T-cell (primary cell): ENCODE measurements around the gene MAPKAPK2. TPM values are rescaled to one million over a fixed set of nuclear protein-coding genes. Genes with fewer than 3 reads are reported as not detected.

Experiments
- ATAC-seq, 4 experiments: fragments of 200-7000 bp in 3 of 4; fragments of 150-1000 bp in 1 of 4; cut with Tn5 transposase; replicated peaks in 1 of 4; 1 replicate in 3 of 4; 2 replicates in 1 of 4; pipeline ENCODE4 v1.10.0; 2021; ENCODE audit warnings: moderate library complexity in 3 of 4, mild to moderate bottlenecking in 2 of 4, moderate number of reproducible peaks in 1 of 4
- CTCF ChIA-PET, 2 donors: fragments of 300-600 bp; sonication (Branson Sonifier 250); formaldehyde crosslinking; loops; one replicate each; lab custom pipeline; 2022; ENCODE audit warnings: antibody characterized with exemption in 2 of 2; lab: Charles Lee
- POLR2A ChIA-PET, 2 donors: fragments of 300-600 bp; sonication (Branson Sonifier 250); formaldehyde crosslinking; loops; one replicate each; lab custom pipeline; 2022; ENCODE audit warnings: antibody characterized with exemption in 2 of 2; lab: Charles Lee
- DNase-seq, 35 experiments: peaks; one replicate each; pipeline versions ENCODE4 v3.0.0 to v3.0.0-alpha.2; 2013 to 2023
- H3K27ac ChIP-seq: one replicate; pipeline ENCODE4 v1.5.1; 2013; ENCODE audit warnings: low read length
- H3K27me3 ChIP-seq, 2 experiments: replicated peaks in 1 of 2; 1 replicate in 1 of 2; 2 replicates in 1 of 2; pipeline versions ENCODE4 v1.6.1 to v1.7.0; 2013; ENCODE audit warnings: low read length in 1 of 2, mixed read lengths in 1 of 2; ENCODE audit not compliant: control insufficient read depth in 2 of 2, insufficient read depth in 2 of 2; ENCODE audit errors: extremely low read depth in 1 of 2
- H3K36me3 ChIP-seq, 2 donors: 1 replicate in 1 of 2; 2 replicates in 1 of 2; pipeline versions ENCODE4 v1.6.1 to v1.7.0; 2013; ENCODE audit warnings: low read length in 1 of 2; ENCODE audit not compliant: control insufficient read depth in 2 of 2, insufficient read depth in 1 of 2; ENCODE audit errors: extremely low read depth in 1 of 2
- H3K4me1 ChIP-seq, 2 experiments: 1 replicate in 1 of 2; 2 replicates in 1 of 2; pipeline versions ENCODE4 v1.6.1 to v1.7.0; 2013; ENCODE audit warnings: low read length in 2 of 2, mixed read lengths in 1 of 2; ENCODE audit not compliant: insufficient read depth in 2 of 2, control insufficient read depth in 1 of 2; ENCODE audit errors: extremely low read depth in 1 of 2
- H3K4me3 ChIP-seq, 2 donors: 1 replicate in 1 of 2; 2 replicates in 1 of 2; pipeline versions ENCODE4 v1.5.1 to v1.7.0; 2013; ENCODE audit warnings: mild to moderate bottlenecking in 2 of 2, low read length in 1 of 2, moderate library complexity in 1 of 2; ENCODE audit not compliant: control insufficient read depth in 1 of 2; ENCODE audit errors: extremely low read depth in 1 of 2
- H3K9me3 ChIP-seq: 2 replicates; pipeline ENCODE4 v1.7.0; 2013
- H3K27ac Mint-ChIP-seq, 2 donors: one replicate each; pipeline ENCODE4 v1.8.0; 2020 to 2021; ENCODE audit warnings: mild to moderate bottlenecking in 2 of 2, mixed read lengths in 2 of 2
- H3K27me3 Mint-ChIP-seq, 2 donors: one replicate each; pipeline ENCODE4 v1.8.0; 2021 to 2022; ENCODE audit warnings: mixed read lengths in 2 of 2
- H3K36me3 Mint-ChIP-seq: one replicate; pipeline ENCODE4 v1.8.0; 2021; ENCODE audit warnings: mixed read lengths
- H3K4me1 Mint-ChIP-seq, 3 donors: one replicate each; pipeline ENCODE4 v1.8.0; 2020 to 2022; ENCODE audit warnings: mixed read lengths in 3 of 3, mild to moderate bottlenecking in 1 of 3
- H3K4me3 Mint-ChIP-seq, 3 donors: one replicate each; pipeline ENCODE4 v1.8.0; 2020 to 2022; ENCODE audit warnings: mild to moderate bottlenecking in 3 of 3, mixed read lengths in 3 of 3, moderate library complexity in 3 of 3
- H3K9me3 Mint-ChIP-seq, 3 donors: one replicate each; pipeline ENCODE4 v1.8.0; 2020 to 2022; ENCODE audit warnings: mixed read lengths in 3 of 3
- WGBS: methylation state at CpG from one replicate; pipeline ENCODE4 v1.1.5; 2013; ENCODE audit warnings: missing lambda C conversion rate; ENCODE audit not compliant: insufficient coverage; 5-methylcytosine and 5-hydroxymethylcytosine counted together
- total RNA-seq, 35 experiments: library from RNA in 6 of 35; stranded (reverse) in 6 of 35; fragments of 120-200 nt in 1 of 35; gene quantifications; one replicate each; pipeline versions ENCODE4 v1.2.1 to v1.2.4 and lab custom pipeline; 2013 to 2026

The MAPKAPK2 gene
- total RNA-seq, 5 donors from 2014 or later (not counting 1 experiment from before 2014, with no cell fraction given) = 64.3 to 117 (median 78.4) TPM

- Histone ChIP-seq H3K27me3 (peaks cover 0 to 30% of the 10 kb centered on the region in 2 experiments), H3K36me3 (no peaks in the 10 kb centered on the region), H3K9me3 (no peaks in the 10 kb centered on the region), H3K4me1 (peaks cover 0 to 12% of the 10 kb centered on the region in 2 experiments), H3K4me3 (no peak overlapping the region), H3K27ac (no peak overlapping the region)
- ChIA-PET CTCF (interaction anchor here (0.5 to 4.2 kb wide), 47 partner anchors 8 to 379 kb away, joined by 3 to 45 read pairs (median 4); partner anchors contain the start of genes DYRK3 (in 2 of the 2), EIF2D (in 1 of the 2) and IKBKE (in 1 of the 2)), POLR2A (interaction anchor here in 1 of 2 donors (0.7 kb wide), 1 partner anchor 32 kb away, joined by 3 read pairs; no protein-coding TSS in a partner anchor)
- 76% methylated on average over 2 of the region's 5 CpGs for WGBS
- ATAC-seq (no peak), DNase-seq (no peak)
- Mint-ChIP-seq H3K27ac (no peak overlapping the region), H3K36me3 (no peaks in the 10 kb centered on the region), H3K4me3 (no peak overlapping the region), H3K9me3 (no peaks in the 10 kb centered on the region), H3K27me3 (peaks cover 14 to 34% of the 10 kb centered on the region in 2 donors), H3K4me1 (peaks cover 4 to 13% (median 6%) of the 10 kb centered on the region in 3 donors)
These were observed 21.3 kb upstream of the MAPKAPK2 start for GRCh38 chr1:206663362-206663761.

GRCh38 chr1:206663832-206664652 is 20.7 kb upstream of the MAPKAPK2 start:
- H3K4me3 ChIP-seq = no peak overlapping the region
- ATAC-seq (peak; percentile 66 to 90 (median 80)), DNase-seq (peak in 34 of 35 experiments; percentile 24 to 85 (median 56))
- H3K27me3 Mint-ChIP-seq = peaks cover 14 to 30% of the 10 kb centered on the region in 2 donors
- H3K36me3 ChIP-seq = no peaks in the 10 kb centered on the region
- peaks cover 7 to 13% (median 7%) of the 10 kb centered on the region in 3 donors for H3K4me1 Mint-ChIP-seq
- no peak overlapping the region for H3K4me3 Mint-ChIP-seq
- ChIA-PET CTCF (interaction anchor here (0.5 to 4.2 kb wide), 57 partner anchors 8 to 1435 kb away, joined by 3 to 45 read pairs (median 4); partner anchors contain the start of genes DYRK3 (in 2 of the 2), EIF2D (in 1 of the 2) and IKBKE (in 1 of the 2)), POLR2A (interaction anchor here in 1 of 2 donors (0.7 kb wide), 1 partner anchor 33 kb away, joined by 3 read pairs; no protein-coding TSS in a partner anchor)
- H3K27ac ChIP-seq = no peak overlapping the region
- peaks cover 0 to 23% of the 10 kb centered on the region in 2 experiments for H3K27me3 ChIP-seq
- WGBS = 16% methylated on average over 14 of the region's 20 CpGs
- peaks cover 0 to 15% of the 10 kb centered on the region in 2 experiments for H3K4me1 ChIP-seq
- H3K36me3 Mint-ChIP-seq = no peaks in the 10 kb centered on the region
- no peaks in the 10 kb centered on the region for H3K9me3 Mint-ChIP-seq
- H3K9me3 ChIP-seq = no peaks in the 10 kb centered on the region
- H3K27ac Mint-ChIP-seq = no peak overlapping the region

DNA sequence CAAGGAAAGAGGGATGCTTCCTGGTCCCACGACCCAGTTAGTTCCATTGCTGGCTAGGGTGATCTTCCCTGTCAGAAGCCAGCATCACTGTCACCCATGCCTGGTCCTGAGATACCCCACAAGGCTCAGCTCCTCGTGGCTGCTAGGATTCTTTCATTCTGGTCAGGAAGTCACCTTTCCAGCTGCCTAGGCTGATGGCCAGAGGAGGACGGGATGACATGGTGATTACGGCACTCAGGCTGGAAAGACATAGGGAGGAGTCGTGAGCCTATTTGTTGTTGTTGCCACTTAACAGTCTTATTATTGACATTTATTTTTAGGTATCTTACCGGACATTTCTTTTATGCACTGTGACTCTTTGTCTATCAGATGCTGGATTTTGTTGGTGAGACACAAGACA is 20.0 kb upstream of the MAPKAPK2 start:
- H3K36me3 Mint-ChIP-seq = no peaks in the 10 kb centered on the region
- H3K4me1 Mint-ChIP-seq = peaks cover 7 to 13% (median 7%) of the 10 kb centered on the region in 3 donors
- no peak overlapping the region for H3K27ac Mint-ChIP-seq
- POLR2A ChIA-PET = interaction anchor here in 1 of 2 donors (0.6 kb wide), 1 partner anchor 177 kb away, joined by 3 read pairs; no protein-coding TSS in a partner anchor
- Histone ChIP-seq H3K4me3 (no peak overlapping the region), H3K27ac (no peak overlapping the region), H3K9me3 (no peaks in the 10 kb centered on the region), H3K4me1 (peaks cover 0 to 15% of the 10 kb centered on the region in 2 experiments), H3K36me3 (no peaks in the 10 kb centered on the region), H3K27me3 (peaks cover 0 to 16% of the 10 kb centered on the region in 2 experiments)
- ATAC-seq (no peak), DNase-seq (no peak)
- H3K4me3 Mint-ChIP-seq = no peak overlapping the region
- CTCF ChIA-PET = interaction anchor here (0.5 to 4.2 kb wide), 20 partner anchors 8 to 317 kb away, joined by 3 to 45 read pairs (median 8); partner anchors contain the start of genes DYRK3 (in 2 of the 2) and EIF2D (in 1 of the 2)
- peaks cover 14 to 29% of the 10 kb centered on the region in 2 donors for H3K27me3 Mint-ChIP-seq
- 67% methylated on average over 3 of the region's 6 CpGs for WGBS
- H3K9me3 Mint-ChIP-seq = no peaks in the 10 kb centered on the region

GRCh38 chr1:206666031-206666561 is 18.6 kb upstream of the MAPKAPK2 start:
- H3K27me3 ChIP-seq = peaks cover 0 to 14% of the 10 kb centered on the region in 2 experiments
- POLR2A ChIA-PET = interaction anchor here in 1 of 2 donors (0.6 kb wide), 1 partner anchor 90 kb away, joined by 4 read pairs; no protein-coding TSS in a partner anchor
- CTCF ChIA-PET = interaction anchor here (0.5 to 4.2 kb wide), 12 partner anchors 10 to 1735 kb away, joined by 3 to 45 read pairs (median 4); partner anchors contain the start of gene DYRK3 (in 1 of the 2)
- DNase-seq (no peak), ATAC-seq (no peak)
- Mint-ChIP-seq H3K9me3 (no peaks in the 10 kb centered on the region), H3K36me3 (no peaks in the 10 kb centered on the region), H3K4me1 (peaks cover 7 to 13% (median 7%) of the 10 kb centered on the region in 3 donors), H3K27ac (no peak overlapping the region), H3K4me3 (no peak overlapping the region), H3K27me3 (peaks cover 12 to 22% of the 10 kb centered on the region in 2 donors)
- no peaks in the 10 kb centered on the region for H3K9me3 ChIP-seq
- WGBS = no CpG with 5 or more reads among the region's 3 CpGs
- no peak overlapping the region for H3K27ac ChIP-seq
- no peaks in the 10 kb centered on the region for H3K36me3 ChIP-seq
- H3K4me3 ChIP-seq = no peak overlapping the region
- peaks cover 0 to 15% of the 10 kb centered on the region in 2 experiments for H3K4me1 ChIP-seq

DNA sequence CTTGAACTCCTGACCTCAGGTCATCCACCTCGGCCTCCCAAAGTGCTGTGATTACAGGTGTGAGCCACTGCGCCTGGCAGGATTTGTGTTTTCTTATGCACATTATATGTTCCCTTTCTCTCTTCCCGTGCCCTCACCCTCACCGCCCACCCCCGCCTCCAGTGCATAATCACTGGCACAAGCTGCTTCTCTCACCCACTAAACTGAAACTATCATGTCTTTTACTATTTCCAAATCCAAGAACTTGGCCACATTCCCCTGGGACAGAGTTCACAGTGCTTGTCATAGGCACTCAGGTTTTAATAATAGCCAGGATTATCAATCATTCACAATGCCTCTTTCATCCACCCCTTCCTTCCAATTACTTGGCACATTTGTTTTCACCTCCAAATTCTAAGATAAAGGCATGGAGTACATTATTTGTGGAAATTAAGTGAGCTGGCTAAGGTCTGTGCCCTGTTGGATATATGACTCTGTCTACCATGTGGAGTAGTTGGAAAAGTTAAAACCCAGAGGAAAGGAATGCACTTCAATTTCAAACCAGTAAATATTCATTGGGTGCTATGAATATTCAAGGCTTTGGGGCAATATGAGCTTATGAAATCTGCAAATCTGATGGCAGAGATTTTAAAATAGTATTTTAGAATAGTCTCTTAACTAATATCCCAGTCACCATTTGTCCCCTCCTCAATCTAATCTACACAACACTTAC is 17.6 kb upstream of the MAPKAPK2 start:
- Histone ChIP-seq H3K4me1 (peaks cover 0 to 15% of the 10 kb centered on the region in 2 experiments), H3K9me3 (no peaks in the 10 kb centered on the region), H3K27me3 (peaks cover 0 to 14% of the 10 kb centered on the region in 2 experiments), H3K4me3 (no peak overlapping the region), H3K36me3 (no peaks in the 10 kb centered on the region), H3K27ac (no peak overlapping the region)
- Mint-ChIP-seq H3K4me1 (peaks cover 7 to 13% (median 7%) of the 10 kb centered on the region in 3 donors), H3K4me3 (no peak overlapping the region), H3K27ac (no peak overlapping the region), H3K36me3 (no peaks in the 10 kb centered on the region), H3K27me3 (peaks cover 10 to 19% of the 10 kb centered on the region in 2 donors), H3K9me3 (no peaks in the 10 kb centered on the region)
- no peak for ATAC-seq
- ChIA-PET POLR2A (interaction anchor here (0.6 kb wide), 2 partner anchors 32 to 95 kb away, joined by 3 to 10 read pairs; partner anchors contain the start of gene DYRK3 (in 1 of the 2)), CTCF (interaction anchor here in 1 of 2 donors (0.7 to 2.4 kb wide), 5 partner anchors 25 to 188 kb away, joined by 3 to 6 read pairs (median 3); no protein-coding TSS in a partner anchor)
- no peak for DNase-seq
- WGBS = 80% methylated on average over 3 of the region's 5 CpGs
